ENCODE measurements around the gene IVNS1ABP. TPM values are rescaled to one million over a fixed set of nuclear protein-coding genes. Genes with fewer than 3 reads are reported as not detected.

Gene IVNS1ABP
- total RNA-seq (2014; rRNA removed; shearing (Covaris generic)): 162 TPM in 2 replicates
- polyA plus RNA-seq (2016; fragmentation: Nextera tagmentation; extraction: Ambion mirVana): 63.1 and 73.5 TPM in 2 replicates
- long read RNA-seq, full-length matches to known transcripts: 55 of 67 reads
- long read RNA-seq, partial matches to known transcripts: 5 of 67 reads
- long read RNA-seq, other reads (novel, unspliced or antisense): 7 of 67 reads

DNA sequence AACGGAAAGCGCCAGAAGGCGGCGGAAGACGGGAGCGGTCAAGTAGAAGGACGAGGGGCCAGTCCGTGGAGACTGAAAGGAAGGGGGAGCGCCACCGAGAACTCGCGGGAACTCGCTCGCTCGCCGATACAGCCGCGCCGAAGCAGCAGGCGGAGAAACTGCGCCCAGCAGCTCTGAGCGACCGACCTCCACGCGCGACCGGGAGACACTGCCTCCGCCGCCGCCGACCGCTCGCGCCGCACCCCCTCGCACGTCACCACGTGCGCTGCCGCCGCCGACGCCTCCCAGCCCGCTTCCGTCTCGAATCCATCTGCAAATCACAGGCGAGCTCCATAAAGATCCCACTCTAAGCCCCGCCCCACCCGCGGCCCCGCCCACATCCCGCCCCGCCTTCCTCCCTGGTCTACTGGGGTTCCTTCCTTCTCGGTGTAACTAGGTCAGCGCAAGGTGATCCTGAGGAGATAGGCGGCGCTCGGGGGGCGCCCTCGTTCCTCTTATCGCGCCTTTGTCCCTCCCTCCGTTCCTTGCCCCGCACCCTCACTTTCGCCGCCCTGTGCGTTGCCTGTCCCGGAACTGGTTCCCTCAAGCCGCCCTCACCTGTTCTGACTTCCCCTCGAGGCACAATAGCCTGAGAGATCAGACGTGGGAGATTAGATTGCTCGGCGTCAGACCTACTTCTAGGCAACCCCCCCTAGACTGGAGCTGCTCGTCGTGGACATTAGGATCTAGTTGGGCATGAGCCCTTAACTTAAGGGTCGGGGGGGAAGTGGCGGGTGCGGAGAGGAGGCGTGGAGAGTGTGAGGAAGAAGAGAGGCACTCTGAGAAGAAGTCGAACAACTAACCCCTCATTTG, at the start of gene IVNS1ABP:
Gene IVNS1ABP, minus strand, starts transcription at position 210 of the 852 bp plus-strand sequence. CDS start 7,750 bp downstream, outside the sequence.
- Histone ChIP-seq H3K4me1 (ENCODE audit: insufficient read depth) (peaks cover 31% of the 10 kb centered on the region), H3K79me2 (replicated peaks; ENCODE audit: insufficient read depth) (peaks cover 54% of the 10 kb centered on the region), H3K4me2 (peak within 1 kb of the TSS; percentile 90), H3K27ac (ENCODE audit: low read depth) (peak within 1 kb of the TSS; percentile 98), H3F3A (replicated peaks; ENCODE audit: low read depth) (0 out of 2 replicates have a peak, but pooled peaks cover 6% of the 10 kb centered on the region), H3K36me3 (ENCODE audit: insufficient read depth) (no peaks in the 10 kb centered on the region; the same call in 1 of the 2 replicates), H4K20me1 (replicated peaks; ENCODE audit: insufficient read depth) (peaks cover 13% of the 10 kb centered on the region; the same call in 1 of the 2 replicates), H2AFZ (peak within 1 kb of the TSS; percentile 94), H3K4me3 (peak within 1 kb of the TSS; percentile 90), H3K9me2 (ENCODE audit: insufficient read depth) (no peaks in the 10 kb centered on the region), H3K27me3 (ENCODE audit: insufficient read depth) (no peaks in the 10 kb centered on the region)
- H3K27me3 Mint-ChIP-seq (ENCODE audit: insufficient read depth, low read depth, poor library complexity): peaks cover 10% of the 10 kb centered on the region
- H3K4me1 Mint-ChIP-seq: peaks cover 33% of the 10 kb centered on the region
- ATAC-seq: peak; percentile 88
- DNase-seq (ENCODE audit: low spot score): peak; percentile 98
- H3K9me3 Mint-ChIP-seq: peaks cover 13% of the 10 kb centered on the region
- peak within 1 kb of the TSS; percentile 98 for H3K27ac Mint-ChIP-seq
- peak within 1 kb of the TSS; percentile 97 for H3K4me3 Mint-ChIP-seq
- H3K36me3 Mint-ChIP-seq (ENCODE audit: low read depth): peaks cover 30% of the 10 kb centered on the region
- TF ChIP-seq REST (IDR thresholded peaks at IDR 0.05; ENCODE audit: unreplicated experiment) (peak; percentile 6), NANOG (IDR thresholded peaks at IDR 0.05; ENCODE audit: borderline replicate concordance) (no peak), STAT1 (IDR thresholded peaks at IDR 0.05; ENCODE audit: unreplicated experiment) (no peak), EZH2phosphoT487 (IDR thresholded peaks at IDR 0.05; ENCODE audit: unreplicated experiment) (no peak), CREB1 (CRISPR knock-in tag; IDR thresholded peaks at IDR 0.05; ENCODE audit: low read depth) (peak; percentile 77), JUNB (IDR thresholded peaks at IDR 0.05; ENCODE audit: unreplicated experiment) (no peak), EZH2 (IDR thresholded peaks at IDR 0.05; ENCODE audit: low read depth, unreplicated experiment) (no peak), ZNF114 (CRISPR knock-in tag; IDR thresholded peaks at IDR 0.05) (0 out of 2 replicates have a peak, but pooled peaks have one; percentile 39), ZNF331 (CRISPR knock-in tag; IDR thresholded peaks at IDR 0.05; ENCODE audit: low read depth) (no peak), POLR2AphosphoS5 (IDR thresholded peaks at IDR 0.05; ENCODE audit: low read depth) (peak; percentile 84)
- TF ChIP-seq, protein P1, sequence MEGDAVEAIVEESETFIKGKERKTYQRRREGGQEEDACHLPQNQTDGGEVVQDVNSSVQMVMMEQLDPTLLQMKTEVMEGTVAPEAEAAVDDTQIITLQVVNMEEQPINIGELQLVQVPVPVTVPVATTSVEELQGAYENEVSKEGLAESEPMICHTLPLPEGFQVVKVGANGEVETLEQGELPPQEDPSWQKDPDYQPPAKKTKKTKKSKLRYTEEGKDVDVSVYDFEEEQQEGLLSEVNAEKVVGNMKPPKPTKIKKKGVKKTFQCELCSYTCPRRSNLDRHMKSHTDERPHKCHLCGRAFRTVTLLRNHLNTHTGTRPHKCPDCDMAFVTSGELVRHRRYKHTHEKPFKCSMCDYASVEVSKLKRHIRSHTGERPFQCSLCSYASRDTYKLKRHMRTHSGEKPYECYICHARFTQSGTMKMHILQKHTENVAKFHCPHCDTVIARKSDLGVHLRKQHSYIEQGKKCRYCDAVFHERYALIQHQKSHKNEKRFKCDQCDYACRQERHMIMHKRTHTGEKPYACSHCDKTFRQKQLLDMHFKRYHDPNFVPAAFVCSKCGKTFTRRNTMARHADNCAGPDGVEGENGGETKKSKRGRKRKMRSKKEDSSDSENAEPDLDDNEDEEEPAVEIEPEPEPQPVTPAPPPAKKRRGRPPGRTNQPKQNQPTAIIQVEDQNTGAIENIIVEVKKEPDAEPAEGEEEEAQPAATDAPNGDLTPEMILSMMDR (conservative IDR thresholded peaks at IDR 0.05; ENCODE audit: low read depth in 2 of 2): peak; percentile 20 to 81; a peak in 2 of 4 replicates
- TF ChIP-seq, protein P2, sequence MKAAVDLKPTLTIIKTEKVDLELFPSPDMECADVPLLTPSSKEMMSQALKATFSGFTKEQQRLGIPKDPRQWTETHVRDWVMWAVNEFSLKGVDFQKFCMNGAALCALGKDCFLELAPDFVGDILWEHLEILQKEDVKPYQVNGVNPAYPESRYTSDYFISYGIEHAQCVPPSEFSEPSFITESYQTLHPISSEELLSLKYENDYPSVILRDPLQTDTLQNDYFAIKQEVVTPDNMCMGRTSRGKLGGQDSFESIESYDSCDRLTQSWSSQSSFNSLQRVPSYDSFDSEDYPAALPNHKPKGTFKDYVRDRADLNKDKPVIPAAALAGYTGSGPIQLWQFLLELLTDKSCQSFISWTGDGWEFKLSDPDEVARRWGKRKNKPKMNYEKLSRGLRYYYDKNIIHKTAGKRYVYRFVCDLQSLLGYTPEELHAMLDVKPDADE (IDR thresholded peaks at IDR 0.05): peak; percentile 28; the same call in 1 of the 2 replicates
